ENCODE results near the gene SH3PXD2A. TPM values are rescaled to one million over a fixed set of nuclear protein-coding genes. Genes with fewer than 3 reads are reported as not detected.

The SH3PXD2A gene
- total RNA-seq, 1 donor from 2014 or later: 166 TPM

DNA sequence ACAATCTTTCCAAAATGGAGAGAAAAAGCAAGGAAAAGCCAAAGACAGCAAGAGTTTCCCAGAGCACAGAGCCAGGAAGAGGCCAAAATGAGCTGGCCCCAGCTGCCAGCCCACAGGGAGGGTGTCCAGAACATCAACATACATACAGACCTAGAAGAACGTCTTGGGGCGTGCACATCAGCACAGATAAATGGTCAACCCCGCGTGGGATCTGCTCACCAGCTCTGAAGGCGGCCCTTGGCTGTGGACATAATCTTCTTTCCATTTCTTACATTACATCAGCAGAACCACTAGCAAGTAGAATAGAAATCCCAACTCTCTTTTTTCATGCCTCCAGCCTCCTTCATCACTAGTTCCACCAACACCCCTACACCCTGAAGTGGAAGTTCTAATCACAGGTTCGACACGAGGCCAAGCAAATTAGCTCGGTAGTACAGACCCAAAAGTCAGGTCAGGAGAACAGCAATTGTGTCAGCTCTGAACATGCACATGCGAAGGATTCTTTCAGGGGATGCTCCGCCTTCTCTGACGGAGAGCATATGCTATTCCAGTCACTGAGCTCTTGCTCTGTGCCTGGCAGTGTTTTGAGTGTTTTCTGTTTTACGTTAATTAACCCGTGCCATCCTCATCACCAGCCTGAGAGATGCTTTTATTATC is 16.4 kb downstream of the SH3PXD2A start:
- ATAC-seq (no peak), DNase-seq (ENCODE audit: low spot score) (peak; percentile 44)
- intact Hi-C loops (cut with DNase I): no loop called here

GRCh38 chr10:103838070-103838395 is 17.3 kb downstream of the SH3PXD2A start:
- DNase-seq (ENCODE audit: low spot score) (peak; percentile 33), ATAC-seq (no peak)

GRCh38 chr10:103837370-103838069 is 17.9 kb downstream of the SH3PXD2A start:
- intact Hi-C loops (cut with DNase I): no loop called here
- no peak for ATAC-seq

More at GRCh38 chr10:103838070-103838395, 17.3 kb downstream of the SH3PXD2A start:
- intact Hi-C loops (cut with DNase I): no loop called here

DNA sequence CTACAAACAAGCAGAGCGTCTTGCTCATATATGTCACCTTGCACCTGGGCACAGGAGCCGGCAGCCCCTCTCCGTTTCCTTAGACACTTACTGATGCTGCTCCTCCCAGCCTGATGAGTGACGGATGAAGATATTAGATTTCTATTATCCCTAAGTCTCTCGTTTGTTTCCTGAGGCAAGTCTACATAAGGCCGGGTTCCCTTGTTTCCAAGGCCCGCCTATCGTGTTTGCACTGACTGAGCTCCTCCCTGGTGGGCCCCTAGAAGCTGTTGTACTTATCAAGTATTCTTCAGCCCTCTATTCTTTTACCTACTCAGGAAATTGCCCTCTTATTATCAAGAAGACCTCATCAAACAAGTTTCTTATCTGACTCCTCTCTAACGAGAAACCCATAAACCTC is 18.5 kb downstream of the SH3PXD2A start:
- peak; percentile 18 for DNase-seq (ENCODE audit: low spot score)
- intact Hi-C loops (cut with DNase I): no loop called here
- ATAC-seq: no peak

More at GRCh38 chr10:103837370-103838069, 17.9 kb downstream of the SH3PXD2A start:
- peak; percentile 39 for DNase-seq (ENCODE audit: low spot score)

- intact Hi-C loops (cut with DNase I): no loop called here
- ATAC-seq: no peak
Measured at GRCh38 chr10:103836273-103836672, 19.1 kb downstream of the SH3PXD2A start.

GRCh38 chr10:103835096-103836050 is 20.0 kb downstream of the SH3PXD2A start:
- peak; percentile 85 for DNase-seq (ENCODE audit: low spot score)
- intact Hi-C loops (cut with DNase I): no loop called here
- ATAC-seq: peak; percentile 92

More at GRCh38 chr10:103836273-103836672, 19.1 kb downstream of the SH3PXD2A start:
- DNase-seq (ENCODE audit: low spot score): peak; percentile 21

GRCh38 chr10:103834436-103835095 is 20.8 kb downstream of the SH3PXD2A start:
- DNase-seq (ENCODE audit: low spot score) (no peak), ATAC-seq (peak; percentile 21)
- intact Hi-C loops (cut with DNase I): no loop called here

GRCh38 chr10:103833731-103834365 is 21.5 kb downstream of the SH3PXD2A start:
- intact Hi-C loops (cut with DNase I): no loop called here
- ATAC-seq (peak; percentile 85), DNase-seq (ENCODE audit: low spot score) (peak; percentile 81)

DNA sequence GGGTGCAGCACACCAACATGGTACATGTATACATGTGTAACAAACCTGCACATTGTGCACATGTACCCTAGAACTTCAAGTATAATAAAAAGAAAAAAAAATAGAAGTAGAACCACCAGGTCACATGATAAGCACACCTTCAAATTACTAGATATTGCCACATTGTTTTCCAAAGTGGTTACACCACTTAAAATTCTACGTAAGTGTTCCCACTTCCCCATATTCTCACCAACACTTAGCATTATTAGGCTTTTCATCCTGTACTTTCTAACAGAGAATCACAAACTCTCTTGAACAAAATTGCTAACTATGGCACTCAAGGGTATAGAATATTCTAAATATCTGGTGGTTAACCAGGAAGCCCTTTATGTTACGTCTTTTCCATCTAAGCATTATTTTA is 22.6 kb downstream of the SH3PXD2A start:
- intact Hi-C loops (cut with DNase I): no loop called here
- DNase-seq (ENCODE audit: low spot score) (no peak), ATAC-seq (no peak)

GRCh38 chr10:103829838-103830465 is 25.4 kb downstream of the SH3PXD2A start:
- DNase-seq (ENCODE audit: low spot score) (no peak), ATAC-seq (no peak)

GRCh38 chr10:103829278-103829677 is 26.1 kb downstream of the SH3PXD2A start:
- ATAC-seq: no peak
- no peak for DNase-seq (ENCODE audit: low spot score)
- intact Hi-C loops (cut with DNase I): no loop called here

More at GRCh38 chr10:103829838-103830465, 25.4 kb downstream of the SH3PXD2A start:
- intact Hi-C loops (cut with DNase I): no loop called here

DNA sequence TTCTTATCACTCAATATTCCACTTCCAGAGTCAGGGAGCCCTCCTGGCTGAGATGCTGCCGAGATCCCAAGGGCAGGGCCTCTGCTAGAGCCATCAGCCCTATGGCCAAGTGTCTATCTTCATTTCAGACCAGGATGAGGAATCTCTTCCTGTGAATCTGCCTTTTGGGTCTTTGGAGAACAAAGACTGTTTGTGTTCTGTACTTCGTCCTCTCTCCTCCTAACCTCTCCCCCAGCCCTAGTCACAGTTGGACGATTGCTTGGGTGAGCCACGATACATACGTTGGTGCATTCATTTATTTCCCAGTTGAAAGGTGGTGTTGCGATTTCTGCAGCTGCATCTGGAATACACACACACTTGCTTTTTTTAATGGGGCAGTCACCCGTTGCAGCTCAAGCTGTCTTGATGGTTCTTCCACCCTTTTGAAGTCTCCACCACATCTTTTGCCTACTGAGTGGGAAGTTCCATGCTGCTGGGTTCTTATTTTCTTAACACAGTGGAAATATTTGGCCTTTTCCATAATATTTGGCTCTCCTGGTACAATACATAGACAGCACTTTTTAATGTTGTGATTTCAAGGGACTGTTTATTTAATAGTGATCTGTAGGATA is 26.7 kb downstream of the SH3PXD2A start:
- no peak for ATAC-seq

GRCh38 chr10:103828107-103828506 is 27.3 kb downstream of the SH3PXD2A start:
- DNase-seq (ENCODE audit: low spot score) (no peak), ATAC-seq (peak; percentile 55)
- intact Hi-C loops (cut with DNase I): no loop called here

More for the DNA sequence above, 26.7 kb downstream of the SH3PXD2A start:
- intact Hi-C loops (cut with DNase I): no loop called here
- no peak for DNase-seq (ENCODE audit: low spot score)

GRCh38 chr10:103826885-103827284 is 28.5 kb downstream of the SH3PXD2A start:
- DNase-seq (ENCODE audit: low spot score): no peak
- intact Hi-C loops (cut with DNase I): no loop called here
- ATAC-seq: no peak

DNA sequence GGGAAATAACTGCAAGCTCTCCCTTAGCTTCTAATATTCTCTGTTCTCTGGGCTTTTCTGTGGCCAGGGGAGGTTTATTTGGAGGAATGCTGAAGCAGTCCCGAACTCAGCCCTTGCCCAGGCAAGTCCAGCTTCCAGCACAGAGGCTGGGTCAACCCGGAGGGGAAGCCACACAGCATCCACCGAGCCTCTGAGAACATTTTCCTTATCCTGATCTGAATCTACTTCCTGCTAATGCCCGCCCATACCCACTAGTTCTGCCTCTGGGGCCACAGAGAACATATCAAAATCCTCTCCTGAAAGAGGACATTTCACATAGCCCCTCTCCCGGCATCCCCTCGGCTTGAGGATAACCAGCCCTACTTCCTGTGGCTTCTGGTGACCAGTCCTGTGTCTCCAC is 31.1 kb downstream of the SH3PXD2A start:
- intact Hi-C loops (cut with DNase I): no loop called here
- ATAC-seq: no peak

DNA sequence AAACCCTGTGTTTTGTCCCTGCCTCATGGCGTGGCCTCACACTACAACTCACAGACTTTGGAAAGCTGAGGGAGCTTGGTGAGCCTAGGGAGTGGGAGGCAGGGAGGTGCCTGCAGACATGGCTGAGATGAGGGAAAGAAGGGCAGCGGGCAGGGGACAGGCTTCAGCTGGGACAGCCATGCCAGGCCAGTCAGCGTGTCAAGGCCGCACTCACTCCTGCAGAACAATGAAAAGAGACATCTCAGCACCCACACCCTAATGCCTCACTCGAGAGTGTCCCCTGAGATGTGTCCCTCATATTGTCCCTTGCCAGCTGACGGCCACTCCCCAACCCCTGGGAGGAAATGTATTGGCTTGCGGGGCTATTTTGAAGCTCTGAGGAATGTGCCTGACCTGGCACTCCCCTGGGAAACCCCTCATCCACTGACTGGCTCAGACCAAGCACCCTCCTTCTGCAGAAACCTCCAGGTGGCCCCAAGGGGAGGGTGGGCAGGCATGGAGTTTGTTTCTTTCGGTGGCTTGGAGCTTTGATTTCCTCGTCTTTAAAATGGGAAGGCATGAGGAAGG is 31.6 kb downstream of the SH3PXD2A start:
- ATAC-seq (no peak), DNase-seq (ENCODE audit: low spot score) (no peak)
- intact Hi-C loops (cut with DNase I): no loop called here

More for the DNA sequence above, 31.1 kb downstream of the SH3PXD2A start:
- no peak for DNase-seq (ENCODE audit: low spot score)

- DNase-seq (ENCODE audit: low spot score) (no peak), ATAC-seq (no peak)
- intact Hi-C loops (cut with DNase I): no loop called here
Measured at GRCh38 chr10:103822800-103823199, 32.6 kb downstream of the SH3PXD2A start.

Measured in sciatic nerve (tissue), 2 donors.